ENCODE results near the gene SPATS2.
A peak's percentile ranks its signal among the peaks of the same experiment; 100 is the strongest.
"Not testable (repeated sequence)": the region's sequence is repeated elsewhere in the genome, so short reads cannot be mapped to it uniquely, and the experiment has no call there.

Gene SPATS2
- total RNA-seq, result 6.0 to 7.6 (median 6.7) reads per million in 3 experiments

GRCh38 chr12:49367381-49368239 lies at the start of gene SPATS2:
Gene SPATS2, plus strand, starts transcription at chr12:49367462. Its CDS starts 93,551 bp downstream, at chr12:49461013.
- no peak for DNase-seq

- not testable (repeated sequence) for DNase-seq
Observed at GRCh38 chr12:49320411-49321103, 46.7 kb upstream of the SPATS2 start.

GRCh38 chr12:49322367-49322707 lies 44.9 kb upstream of the SPATS2 start:
- DNase-seq, result no peak

- peak; percentile 97 for DNase-seq
Observed at GRCh38 chr12:49322708-49323523, 44.3 kb upstream of the SPATS2 start, which contains the start of gene TROAP. Gene TROAP, plus strand, starts transcription at chr12:49323255. Its CDS starts 354 bp downstream, at chr12:49323609.

- no peak for DNase-seq
Observed at GRCh38 chr12:49323524-49324097, 43.7 kb upstream of the SPATS2 start.

GRCh38 chr12:49325606-49326005 lies 41.7 kb upstream of the SPATS2 start:
- DNase-seq, result no peak

- DNase-seq, result no peak
Observed at GRCh38 chr12:49327368-49327767, 39.9 kb upstream of the SPATS2 start.

GRCh38 chr12:49327887-49328286 lies 39.4 kb upstream of the SPATS2 start:
- DNase-seq, result no peak

- DNase-seq, result no peak
Observed at GRCh38 chr12:49328816-49329215, 38.4 kb upstream of the SPATS2 start.

- no peak for DNase-seq
Observed at GRCh38 chr12:49330032-49330619, 37.1 kb upstream of the SPATS2 start.

- no peak for DNase-seq
Observed at GRCh38 chr12:49330631-49331379, 36.5 kb upstream of the SPATS2 start.

- DNase-seq, result no peak
Observed at GRCh38 chr12:49331380-49332222, 35.7 kb upstream of the SPATS2 start.

- no peak for DNase-seq
Observed at GRCh38 chr12:49332441-49332861, 34.8 kb upstream of the SPATS2 start.

- DNase-seq, result no peak
Observed at GRCh38 chr12:49332891-49333371, 34.3 kb upstream of the SPATS2 start.

- not testable (repeated sequence) for DNase-seq
Observed at GRCh38 chr12:49333778-49334177, 33.5 kb upstream of the SPATS2 start.

- no peak for DNase-seq
Observed at GRCh38 chr12:49334226-49334625, 33.0 kb upstream of the SPATS2 start.

GRCh38 chr12:49334681-49335080 lies 32.6 kb upstream of the SPATS2 start:
- no peak for DNase-seq

- no peak for DNase-seq
Observed at GRCh38 chr12:49335118-49335954, 31.9 kb upstream of the SPATS2 start.

- DNase-seq, result no peak
Observed at GRCh38 chr12:49335955-49336644, 31.2 kb upstream of the SPATS2 start.
